Gastrocnemius medialis (tissue), 4 donors: Measurements from ENCODE around the gene MARVELD1.

Experiments used
- CTCF ChIP-seq, 5 experiments: fragments of 450-650 bp in 3 of 5; fragments of 200-600 bp in 2 of 5; sonication (generic) in 2 of 5; IDR thresholded peaks in 4 of 5; conservative IDR thresholded peaks in 1 of 5; 1 replicate in 4 of 5; 2 replicates in 1 of 5; pipeline ENCODE4 v1.5.1; 2016 to 2019; ENCODE audit warnings: antibody characterized with exemption in 5 of 5, mild to moderate bottlenecking in 3 of 5, moderate library complexity in 3 of 5
- POLR2A ChIP-seq, 2 donors: fragments of 450-650 bp; IDR thresholded peaks; one replicate each; pipeline ENCODE4 v1.6.1; 2017; ENCODE audit warnings: antibody characterized with exemption in 2 of 2, mild to moderate bottlenecking in 2 of 2, moderate library complexity in 2 of 2

GRCh38 chr10:97743169-97743943, 29.8 kb downstream of the MARVELD1 start:
- TF ChIP-seq CTCF (IDR thresholded peaks at IDR 0.05 in 4 of 5, conservative IDR thresholded peaks at IDR 0.05 in 1 of 5) (no peak), POLR2A (IDR thresholded peaks at IDR 0.05) (no peak)
